GM21367 (cell line): ENCODE data around the gene PYCARD.
"Not testable (repeated sequence)": the region's sequence is repeated elsewhere in the genome, so short reads cannot be mapped to it uniquely, and the experiment has no call there.

ENCODE experiments used
- ATAC-seq: cut with Tn5 transposase; IDR thresholded peaks from one replicate; pipeline ENCODE4 v1.9.1; 2021; ENCODE audit not compliant: unreplicated experiment

The PYCARD gene

GRCh38 chr16:31202414-31203375 lies at the start of gene PYCARD:
Gene PYCARD (minus strand): TSS chr16:31202760. CDS start chr16:31202690, 70 bp downstream.
- no peak for ATAC-seq

GRCh38 chr16:31251435-31251834 lies 48.9 kb upstream of the PYCARD start:
- no peak for ATAC-seq

GRCh38 chr16:31250782-31251384 lies 48.3 kb upstream of the PYCARD start:
- no peak for ATAC-seq

DNA sequence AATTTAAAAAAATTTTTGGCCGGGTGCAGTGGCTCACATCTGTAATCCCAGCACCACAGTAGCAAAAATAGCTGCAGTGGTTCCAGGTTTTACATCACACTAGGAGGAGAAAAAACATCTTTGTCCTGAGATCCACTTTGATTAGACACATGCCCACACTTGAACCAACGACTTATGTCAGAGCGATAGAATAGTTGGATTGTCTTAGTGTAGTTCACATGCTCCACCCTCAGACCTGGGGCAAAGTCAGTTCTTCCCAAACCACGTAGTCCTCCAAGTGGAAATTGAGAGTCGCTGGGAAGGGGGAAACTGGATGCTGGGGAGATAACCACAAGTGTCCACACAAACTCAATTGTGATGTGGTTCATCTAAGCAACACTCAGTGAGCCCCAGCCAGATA lies 45.8 kb upstream of the PYCARD start:
- ATAC-seq: no peak

- no peak for ATAC-seq
Observed at GRCh38 chr16:31246296-31246695, 43.7 kb upstream of the PYCARD start.

DNA sequence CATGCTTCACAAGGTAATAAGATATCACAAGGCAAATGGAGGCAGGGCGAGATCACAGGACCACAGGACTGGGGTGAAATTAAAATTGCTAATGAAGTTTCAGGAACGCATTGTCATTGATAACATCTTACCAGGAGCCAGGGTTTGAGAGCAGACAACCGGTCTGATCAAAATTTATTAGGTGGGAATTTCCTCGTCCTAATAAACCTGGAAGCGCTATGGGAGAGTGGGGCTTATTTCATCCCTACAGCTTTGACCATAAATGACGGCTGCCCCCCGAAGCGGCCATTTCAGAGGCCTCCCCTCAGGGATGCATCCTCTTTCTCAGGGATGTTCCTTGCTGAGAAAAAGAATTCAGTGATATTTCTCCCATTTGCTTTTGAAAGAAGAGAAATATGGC lies 43.0 kb upstream of the PYCARD start:
- ATAC-seq: not testable (repeated sequence)

- ATAC-seq: no peak
Observed at GRCh38 chr16:31243734-31244670, 41.4 kb upstream of the PYCARD start.

DNA sequence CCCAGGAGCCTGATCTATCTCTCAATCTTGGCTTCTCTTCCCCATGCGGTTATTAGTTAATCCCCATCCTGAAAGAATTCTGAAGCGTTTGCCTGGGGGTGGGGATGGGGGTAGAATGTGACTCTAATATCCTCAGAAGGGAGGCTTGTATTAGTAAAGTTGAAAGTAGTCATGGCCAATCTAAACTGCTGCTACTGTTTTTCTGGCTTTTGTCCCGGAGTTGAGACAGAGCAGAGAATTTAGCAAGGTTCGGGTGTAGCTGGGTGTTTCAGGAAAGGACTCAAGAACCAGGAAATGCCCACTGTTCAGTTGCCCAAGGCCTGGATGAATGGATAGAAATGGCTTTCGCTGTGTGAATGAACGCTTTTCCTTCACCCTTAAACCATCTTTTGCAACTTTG lies 39.6 kb upstream of the PYCARD start:
- ATAC-seq: no peak

DNA sequence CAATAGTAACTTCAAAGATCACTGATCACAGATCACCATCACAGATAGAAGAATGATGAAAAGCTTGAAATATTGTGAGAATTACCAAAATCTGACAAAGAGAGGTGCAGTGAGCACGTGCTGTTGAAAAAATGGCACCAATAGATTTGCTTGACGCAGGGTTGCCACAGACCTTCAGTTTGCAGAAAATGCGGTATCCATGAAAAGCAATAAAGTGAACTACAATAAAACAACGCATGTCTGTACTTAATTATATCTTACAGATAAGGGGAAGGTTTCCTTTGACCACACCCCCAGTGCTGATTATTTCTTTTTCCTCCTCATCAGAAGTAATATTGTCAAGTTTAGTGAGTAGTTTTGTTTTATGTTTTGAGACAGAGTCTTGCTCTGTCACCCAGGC lies 35.5 kb upstream of the PYCARD start:
- ATAC-seq: no peak

- ATAC-seq: no peak
Observed at GRCh38 chr16:31229501-31229900, 26.9 kb upstream of the PYCARD start.

DNA sequence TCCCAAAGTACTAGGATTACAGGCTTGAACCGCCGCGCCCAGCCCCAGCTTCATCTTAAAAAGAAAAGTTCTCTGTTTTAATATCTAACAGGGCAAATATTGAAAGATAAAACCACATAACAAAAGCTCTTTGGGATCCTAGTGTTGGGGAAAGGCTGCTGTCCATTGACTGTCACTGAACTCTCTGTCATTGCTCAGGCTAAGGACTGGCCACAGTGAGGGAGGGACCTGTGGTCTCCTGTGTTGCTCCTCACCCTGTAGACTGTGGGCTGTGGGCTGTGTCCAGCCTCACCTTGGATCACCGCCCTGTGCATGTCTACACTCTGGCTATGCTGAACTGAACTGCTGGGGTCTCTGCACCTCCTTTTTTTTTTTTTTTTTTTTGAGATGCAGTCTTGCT lies 25.6 kb upstream of the PYCARD start:
- ATAC-seq: no peak

GRCh38 chr16:31225193-31225592 lies 22.6 kb upstream of the PYCARD start:
- ATAC-seq: no peak

DNA sequence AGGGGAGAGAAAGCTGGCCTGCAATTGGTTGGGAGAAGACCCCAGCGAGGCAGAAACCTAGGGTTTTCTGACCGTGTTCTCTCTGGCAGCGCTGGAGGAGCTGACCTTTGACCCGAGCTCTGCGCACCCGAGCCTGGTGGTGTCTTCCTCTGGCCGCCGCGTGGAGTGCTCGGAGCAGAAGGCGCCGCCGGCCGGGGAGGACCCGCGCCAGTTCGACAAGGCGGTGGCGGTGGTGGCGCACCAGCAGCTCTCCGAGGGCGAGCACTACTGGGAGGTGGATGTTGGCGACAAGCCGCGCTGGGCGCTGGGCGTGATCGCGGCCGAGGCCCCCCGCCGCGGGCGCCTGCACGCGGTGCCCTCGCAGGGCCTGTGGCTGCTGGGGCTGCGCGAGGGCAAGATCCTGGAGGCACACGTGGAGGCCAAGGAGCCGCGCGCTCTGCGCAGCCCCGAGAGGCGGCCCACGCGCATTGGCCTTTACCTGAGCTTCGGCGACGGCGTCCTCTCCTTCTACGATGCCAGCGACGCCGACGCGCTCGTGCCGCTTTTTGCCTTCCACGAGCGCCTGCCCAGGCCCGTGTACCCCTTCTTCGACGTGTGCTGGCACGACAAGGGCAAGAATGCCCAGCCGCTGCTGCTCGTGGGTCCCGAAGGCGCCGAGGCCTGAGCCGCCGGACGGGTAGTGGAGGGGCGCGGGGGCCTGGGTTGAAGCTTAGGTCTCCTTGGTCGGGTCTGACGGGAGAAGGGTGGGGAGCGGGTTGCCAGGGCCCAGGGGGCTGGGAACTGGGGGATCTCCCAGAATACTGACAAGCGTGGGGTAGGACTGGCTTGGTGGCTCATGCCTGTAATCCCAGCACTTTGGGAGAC lies 21.8 kb upstream of the PYCARD start:
- ATAC-seq: no peak

GRCh38 chr16:31223044-31223443 lies 20.5 kb upstream of the PYCARD start:
- no peak for ATAC-seq

GRCh38 chr16:31221357-31222160 lies 19.0 kb upstream of the PYCARD start:
- no peak for ATAC-seq

DNA sequence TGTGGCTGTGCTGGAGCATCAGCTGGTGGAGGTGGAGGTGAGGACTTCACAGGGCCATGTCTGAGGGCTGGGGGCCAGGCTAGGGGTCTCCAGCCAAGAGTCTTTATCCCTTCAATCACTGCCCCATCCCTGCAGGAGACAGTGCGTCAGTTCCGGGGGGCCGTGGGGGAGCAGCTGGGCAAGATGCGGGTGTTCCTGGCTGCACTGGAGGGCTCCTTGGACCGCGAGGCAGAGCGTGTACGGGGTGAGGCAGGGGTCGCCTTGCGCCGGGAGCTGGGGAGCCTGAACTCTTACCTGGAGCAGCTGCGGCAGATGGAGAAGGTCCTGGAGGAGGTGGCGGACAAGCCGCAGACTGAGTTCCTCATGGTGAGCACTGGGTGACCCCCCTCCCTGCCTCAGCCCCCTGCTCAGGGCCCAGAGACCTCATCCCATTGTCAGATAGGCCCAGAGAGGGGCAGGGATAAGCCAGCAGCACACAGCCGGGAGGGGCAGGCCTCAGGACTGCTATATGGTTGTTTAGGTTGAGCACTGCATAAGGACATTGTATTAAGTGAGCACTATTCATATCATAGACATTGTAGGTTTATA lies 16.7 kb upstream of the PYCARD start:
- no peak for ATAC-seq

DNA sequence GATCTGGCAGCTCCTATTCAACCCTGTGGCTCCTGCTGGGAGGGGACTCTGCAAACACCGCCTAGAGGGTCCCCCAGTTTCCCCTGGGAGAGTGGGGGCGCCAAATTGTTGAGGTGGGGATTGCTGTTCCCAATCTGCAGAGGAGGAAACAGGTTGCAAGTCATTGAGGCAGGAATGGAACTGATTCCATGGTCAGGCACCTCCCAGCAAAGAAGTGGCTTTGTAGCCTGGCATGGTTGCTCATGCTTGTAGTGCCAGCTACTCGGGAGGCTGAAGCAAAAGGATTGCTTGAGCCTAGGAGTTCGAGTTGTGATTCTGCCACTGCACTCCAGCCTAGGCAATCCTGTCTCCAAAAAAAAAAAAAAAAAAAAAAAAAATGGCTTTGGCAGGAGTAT lies 14.6 kb upstream of the PYCARD start:
- no peak for ATAC-seq

- no peak for ATAC-seq
Observed at GRCh38 chr16:31216422-31217135, 14.0 kb upstream of the PYCARD start, which contains the start of gene PYDC1. Gene PYDC1 (minus strand): TSS chr16:31217135. CDS start chr16:31217028, 107 bp downstream.
